ENCODE results near the gene RCHY1. TPM values are rescaled to one million over a fixed set of nuclear protein-coding genes. Genes with fewer than 3 reads are reported as not detected.

Gene RCHY1
- total and polyA plus RNA-seq, 2 donors = 24.6 to 52.4 TPM

DNA sequence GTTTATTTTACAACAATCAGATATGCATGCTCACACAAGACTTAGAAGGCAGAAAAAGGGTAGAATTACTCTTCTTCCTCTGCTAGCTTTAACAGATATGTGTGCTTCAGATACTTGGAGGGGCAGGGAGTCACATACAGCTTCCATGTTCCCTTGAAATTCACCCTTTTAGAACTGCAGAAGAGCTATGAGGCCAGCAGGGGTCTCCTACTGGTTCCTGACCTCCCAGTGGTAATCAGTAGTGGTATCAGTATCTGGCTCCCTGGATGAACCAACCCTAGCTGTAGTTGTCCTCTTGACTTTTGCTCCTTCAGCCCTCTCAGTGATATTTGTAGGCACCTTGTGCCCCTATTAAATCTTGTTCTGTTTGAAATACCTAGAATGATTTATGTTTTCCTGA, 81.5 kb downstream of the RCHY1 start:
- no peaks in the 10 kb centered on the region for H3K36me3 ChIP-seq (ENCODE audit: insufficient read depth)
- H3K27ac ChIP-seq (ENCODE audit: low read depth) = no peak overlapping the region
- no peak overlapping the region for H3K4me3 ChIP-seq (ENCODE audit: low read depth, low read length)
- H3K4me1 ChIP-seq (ENCODE audit: insufficient read depth) = no peaks in the 10 kb centered on the region
- no peak for DNase-seq (ENCODE audit: extremely low spot score)

DNA sequence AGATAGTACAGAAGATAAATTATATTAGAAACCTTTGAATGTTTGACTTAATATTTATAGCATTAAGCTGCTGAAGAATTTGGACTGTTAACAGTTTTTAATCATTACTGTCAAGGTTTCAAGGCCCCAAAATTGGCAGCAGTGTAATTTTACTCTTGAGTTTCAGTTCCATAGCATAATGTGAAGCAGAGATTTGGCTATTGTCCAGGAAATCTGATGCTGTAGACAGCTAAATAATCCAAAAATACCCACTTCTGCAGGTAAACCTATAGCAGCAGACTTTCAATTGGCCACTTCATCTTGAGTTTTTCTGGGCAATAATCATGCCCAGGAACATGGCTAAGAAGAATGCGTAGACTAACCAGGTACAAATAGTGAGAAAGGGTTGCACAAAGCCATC, 85.0 kb downstream of the RCHY1 start:
- H3K4me1 ChIP-seq (ENCODE audit: insufficient read depth) = no peaks in the 10 kb centered on the region
- H3K4me3 ChIP-seq (ENCODE audit: low read depth, low read length) = no peak overlapping the region
- no peaks in the 10 kb centered on the region for H3K36me3 ChIP-seq (ENCODE audit: insufficient read depth)
- no peak for DNase-seq (ENCODE audit: extremely low spot score)
- H3K27ac ChIP-seq (ENCODE audit: low read depth) = no peak overlapping the region
- 68% methylated on average over 1 of the region's 1 CpG for WGBS

Other genes with a start within 250 kb of the RCHY1 start
- 38.6 TPM for gene THAP6, start 70 bp upstream of the RCHY1 start, total RNA-seq
- 9.4 TPM for gene THAP6, start 70 bp upstream of the RCHY1 start, polyA plus RNA-seq
- gene ODAPH, start 41.7 kb upstream of the RCHY1 start, total RNA-seq = not detected
- gene ODAPH, start 41.7 kb upstream of the RCHY1 start, polyA plus RNA-seq = not detected
- gene CDKL2, start 116.1 kb upstream of the RCHY1 start, total RNA-seq = 0.90 TPM
- 0.15 TPM for gene CDKL2, start 116.1 kb upstream of the RCHY1 start, polyA plus RNA-seq
- gene G3BP2, start 159.0 kb upstream of the RCHY1 start, total RNA-seq = 145 TPM
- 76.8 TPM for gene G3BP2, start 159.0 kb upstream of the RCHY1 start, polyA plus RNA-seq
- gene USO1, start 210.2 kb upstream of the RCHY1 start, total RNA-seq = 186 TPM
- 37.4 TPM for gene USO1, start 210.2 kb upstream of the RCHY1 start, polyA plus RNA-seq

Data from urinary bladder (tissue), 4 donors.